Skin epidermis (tissue), 12 donors: ENCODE measurements around the gene DR1.

Experiments used
- H3K27ac ChIP-seq, 21 experiments: fragments of 200-600 bp; sonication (generic) in 11 of 21; one replicate each; pipeline ENCODE4 v1.5.0; 2020; ENCODE audit warnings: mild to moderate bottlenecking in 3 of 21, inconsistent platforms in 2 of 21, moderate library complexity in 2 of 21
- H3K4me3 ChIP-seq, 7 experiments: fragments of 200-600 bp; sonication (generic) in 2 of 7; one replicate each; pipeline ENCODE4 v1.5.0; 2020; ENCODE audit warnings: inconsistent platforms in 2 of 7, mild to moderate bottlenecking in 2 of 7, moderate library complexity in 1 of 7

The DR1 gene

DNA sequence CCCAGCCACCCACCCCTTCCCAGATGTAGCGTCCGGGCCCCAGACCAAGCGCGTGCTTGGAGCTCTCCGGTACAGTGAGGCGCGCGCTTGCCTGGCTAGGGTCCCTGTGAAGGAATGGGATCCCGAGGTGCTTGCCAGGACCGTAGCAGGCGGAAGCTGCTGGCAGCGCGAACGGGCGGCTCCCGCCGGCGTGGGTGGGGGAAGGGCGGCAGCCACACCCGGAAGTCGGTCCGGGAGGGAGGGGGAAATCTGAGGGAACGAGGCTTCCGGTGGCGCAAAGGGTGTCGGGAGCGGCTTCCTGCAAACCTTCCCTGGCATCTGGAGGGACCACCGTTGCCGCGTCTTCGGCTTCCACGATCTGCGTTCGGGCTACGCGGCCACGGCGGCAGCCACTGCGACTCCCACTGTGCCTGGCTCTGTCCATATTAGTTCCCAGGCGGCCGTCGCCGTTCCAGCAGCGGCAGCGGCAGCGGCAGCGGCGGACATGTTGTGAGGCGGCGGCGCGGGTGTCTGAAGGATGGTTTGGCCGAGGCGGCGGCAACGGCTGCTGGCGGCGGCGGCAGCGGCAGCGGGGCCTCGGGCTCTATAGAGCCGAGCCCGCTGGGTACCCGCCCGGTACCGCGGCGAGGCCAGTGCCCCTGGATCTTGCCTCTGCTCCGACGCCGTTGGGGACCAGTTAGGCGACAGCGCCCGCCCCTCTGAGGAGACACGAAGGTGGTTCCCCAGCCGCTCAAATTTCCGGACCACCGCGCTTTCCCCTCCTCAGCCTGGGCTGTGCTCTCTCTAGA is at the start of gene DR1:
TSS of gene DR1 (plus strand) at position 275 of the 788 bp plus-strand sequence. CDS start 739 bp downstream, outside the sequence.
- H3K27ac ChIP-seq = peak within 1 kb of the TSS; percentile 74 to 100 (median 97)
- H3K4me3 ChIP-seq = peak within 1 kb of the TSS; percentile 72 to 98 (median 91)

DNA sequence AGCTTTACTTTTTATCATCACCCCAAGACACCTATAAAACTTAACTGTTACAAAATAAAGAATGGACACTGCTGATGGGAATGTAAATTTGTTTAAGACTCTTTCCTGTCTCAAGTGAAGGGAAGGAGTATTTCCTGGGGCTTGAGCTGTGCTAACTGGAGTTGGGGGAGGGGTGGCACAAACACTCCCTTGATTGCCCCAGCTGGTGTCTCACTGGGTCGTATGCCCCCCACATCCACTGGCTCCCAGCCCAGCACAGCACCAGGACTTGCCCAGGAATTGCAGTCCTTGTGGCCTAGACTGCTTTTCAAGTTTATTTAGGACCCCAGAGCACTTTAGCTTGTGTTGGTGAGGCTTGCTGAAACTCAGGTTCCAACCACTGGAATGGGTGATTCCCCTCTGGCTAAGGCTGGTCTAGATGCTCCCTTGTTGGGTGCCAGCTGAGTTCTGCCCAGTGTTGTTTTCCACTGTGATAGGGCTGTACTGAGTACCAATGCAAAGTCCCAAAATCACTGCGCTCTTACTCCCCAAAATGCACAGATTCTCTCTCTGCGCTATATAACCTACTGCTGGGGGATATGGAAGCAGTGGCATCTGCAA is 49.1 kb upstream of the DR1 start:
- no peak overlapping the region for H3K4me3 ChIP-seq
- no peak overlapping the region for H3K27ac ChIP-seq

DNA sequence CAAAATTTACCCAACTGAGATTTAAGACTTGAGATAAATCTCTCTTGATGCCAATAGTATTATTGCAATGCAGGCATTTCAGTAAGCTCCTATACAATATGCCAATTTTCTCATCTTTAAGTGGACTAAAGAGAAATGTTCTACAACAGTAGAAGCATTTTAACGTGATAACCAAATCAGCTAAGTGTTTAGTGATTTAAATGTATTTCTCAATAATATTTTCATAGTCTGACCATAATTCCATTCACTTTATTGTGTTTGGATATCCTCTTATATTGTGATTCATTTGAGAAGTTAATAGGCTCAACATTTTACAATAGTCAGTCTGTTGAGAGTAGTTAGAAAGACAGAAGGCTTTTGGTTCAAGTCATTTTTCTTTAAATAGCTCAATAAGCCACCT is 44.6 kb upstream of the DR1 start:
- H3K27ac ChIP-seq = no peak overlapping the region
- no peak overlapping the region for H3K4me3 ChIP-seq

DNA sequence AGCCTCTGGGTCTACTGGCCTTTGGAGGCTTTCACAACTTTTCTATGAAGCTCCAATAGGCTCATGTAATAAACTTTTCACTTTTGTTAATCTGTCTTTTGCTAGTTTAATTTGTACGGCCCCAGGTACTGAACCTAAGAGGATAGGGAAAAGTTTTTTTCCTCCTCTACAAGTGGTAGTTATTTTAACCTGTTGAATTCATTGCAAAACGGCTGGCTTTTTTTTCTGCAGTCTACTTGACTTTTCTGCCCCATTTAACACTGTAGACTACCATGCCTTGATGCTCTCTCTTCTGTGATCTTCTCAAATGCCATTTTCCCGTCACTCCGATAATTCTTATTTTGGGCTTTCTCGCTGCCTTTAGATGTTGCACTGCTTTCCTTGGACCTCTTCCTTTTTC is 43.6 kb upstream of the DR1 start:
- Histone ChIP-seq H3K4me3 (no peak overlapping the region), H3K27ac (no peak overlapping the region)

DNA sequence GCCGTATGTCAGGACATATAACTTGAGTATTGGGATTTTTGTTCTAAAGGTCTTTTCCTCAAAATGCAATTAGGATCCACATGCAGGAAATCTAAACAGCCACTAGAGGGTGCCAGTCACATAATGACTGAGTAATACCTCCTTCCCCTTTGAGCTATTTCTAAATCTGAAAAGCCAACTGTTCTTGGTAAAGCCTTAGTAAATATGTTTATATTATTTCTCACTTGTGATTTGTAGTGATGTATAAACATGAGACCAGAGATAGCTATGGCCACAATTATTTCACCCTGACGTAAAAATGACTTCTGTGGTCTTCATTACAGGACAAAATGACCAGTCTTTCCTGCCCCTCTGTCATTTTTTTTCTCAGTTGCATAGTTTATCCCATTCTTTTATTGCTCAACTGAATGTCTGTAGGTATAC is 41.0 kb upstream of the DR1 start:
- no peak overlapping the region for H3K27ac ChIP-seq
- H3K4me3 ChIP-seq = no peak overlapping the region

DNA sequence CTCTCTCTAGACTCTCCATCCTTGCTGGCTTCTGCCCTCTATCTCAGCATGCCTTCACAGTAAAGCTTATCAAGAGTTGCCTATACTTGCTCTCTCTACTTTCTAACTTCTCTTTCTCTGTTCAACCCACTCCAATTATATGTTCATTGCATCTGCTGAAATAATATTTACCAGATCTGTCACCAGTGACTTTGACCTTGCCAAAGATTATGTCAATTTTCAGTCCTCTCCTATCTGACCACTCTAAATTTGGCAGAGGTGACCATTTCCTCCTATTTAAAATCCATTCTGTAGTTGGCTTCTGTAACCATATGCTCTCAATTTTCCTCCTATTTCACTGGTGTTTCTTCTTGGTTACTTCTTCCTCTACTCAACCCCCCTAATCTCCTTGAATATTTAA is 38.8 kb upstream of the DR1 start:
- Histone ChIP-seq H3K4me3 (no peak overlapping the region), H3K27ac (no peak overlapping the region)

DNA sequence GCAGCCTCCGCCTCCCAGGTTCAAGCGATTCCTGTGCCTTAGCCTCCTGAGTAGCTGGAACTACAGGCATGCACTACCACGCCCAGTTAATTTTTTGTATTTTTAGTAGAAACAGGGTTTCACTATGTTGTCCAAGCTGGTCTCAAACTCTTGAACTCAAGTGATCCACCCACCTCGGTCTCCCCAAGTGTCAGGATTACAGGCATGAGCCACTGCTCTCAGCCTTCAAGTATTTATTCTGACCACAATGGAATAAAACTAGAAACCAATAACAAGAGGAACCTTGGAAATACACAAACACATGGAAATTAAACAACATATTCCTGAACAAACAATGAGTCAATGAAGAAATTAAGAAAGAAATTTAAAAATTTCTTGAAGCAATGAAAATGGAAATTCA is 32.7 kb upstream of the DR1 start:
- Histone ChIP-seq H3K4me3 (no peak overlapping the region), H3K27ac (no peak overlapping the region)

DNA sequence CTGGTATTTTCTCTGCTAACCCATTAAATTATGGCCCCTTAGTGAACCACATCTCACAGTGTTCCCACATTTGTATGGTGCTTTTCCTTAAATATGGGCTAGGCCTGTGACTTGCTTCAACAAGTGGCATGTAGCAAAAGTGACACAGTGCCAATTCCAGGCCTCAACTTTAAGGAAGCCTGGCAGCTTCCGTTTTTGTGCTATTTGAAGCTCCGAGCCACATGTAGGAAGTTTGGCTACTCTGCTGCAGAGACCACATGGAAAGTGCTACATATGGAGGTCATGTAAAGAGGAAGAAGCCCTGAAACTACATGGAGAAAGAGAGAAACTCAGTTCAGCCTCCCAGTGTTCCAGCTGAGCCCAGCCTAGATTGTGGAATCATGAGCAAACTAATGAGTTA is 28.5 kb upstream of the DR1 start:
- H3K27ac ChIP-seq = peak overlapping the region in 1 of 21 experiments; percentile 26
- H3K4me3 ChIP-seq = no peak overlapping the region

DNA sequence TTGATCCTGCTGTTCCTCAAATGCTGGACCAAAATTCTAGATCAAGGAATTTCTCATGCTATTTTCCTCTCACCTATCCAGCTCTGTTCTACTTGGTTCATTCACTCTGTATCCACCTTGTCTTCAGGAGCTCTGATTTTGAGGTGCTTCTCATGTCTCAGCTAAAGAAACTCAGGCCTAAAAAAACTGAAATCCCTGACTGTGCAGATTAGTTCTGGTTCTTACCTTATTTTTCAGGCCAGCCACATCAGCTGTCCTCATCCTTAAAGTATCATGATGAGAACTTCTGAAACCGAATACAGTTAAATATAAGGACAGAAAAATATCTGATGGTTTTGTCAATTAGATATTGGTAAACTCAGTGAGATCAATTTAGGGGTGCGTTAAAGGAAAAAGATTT is 27.8 kb upstream of the DR1 start:
- peak overlapping the region in 1 of 21 experiments; percentile 26 for H3K27ac ChIP-seq
- no peak overlapping the region for H3K4me3 ChIP-seq

DNA sequence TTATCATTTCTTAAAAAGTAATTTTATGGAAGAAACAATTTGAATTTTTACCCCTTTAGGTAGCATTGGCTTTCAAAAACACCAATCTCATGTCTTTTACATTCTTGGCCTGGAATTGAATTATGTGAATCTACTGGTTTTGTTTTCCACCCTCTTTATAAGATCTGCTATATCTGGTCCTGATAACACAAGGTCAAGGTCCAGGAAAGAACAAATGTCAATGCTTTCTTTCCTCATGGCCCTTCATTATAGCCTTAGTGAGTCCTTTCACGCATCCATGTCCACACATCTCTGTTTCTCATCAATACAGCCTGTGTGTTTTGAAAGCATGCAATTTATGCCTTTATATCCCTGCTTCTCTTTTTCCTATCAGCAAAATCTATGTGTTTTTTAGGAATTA is 24.0 kb upstream of the DR1 start:
- peak overlapping the region in 1 of 21 experiments; percentile 53 for H3K27ac ChIP-seq

DNA sequence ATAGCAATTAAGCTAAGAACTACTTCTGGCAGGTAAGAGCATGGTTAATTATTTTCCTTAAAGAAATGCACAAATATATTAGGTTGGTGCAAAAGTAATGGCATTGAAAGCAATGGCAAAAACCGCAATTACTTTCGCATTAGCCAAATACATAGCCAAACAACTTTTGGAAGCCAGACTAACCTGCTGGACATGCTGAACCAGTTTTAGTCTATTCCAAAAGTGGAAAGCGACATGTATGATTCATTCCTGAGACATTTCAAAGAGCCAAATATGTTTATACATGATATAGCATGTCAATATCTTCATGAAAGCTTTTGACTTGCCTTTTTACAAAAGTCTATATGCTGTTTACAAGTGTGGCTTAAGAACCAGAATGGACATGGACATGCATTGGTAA is 23.4 kb upstream of the DR1 start:
- H3K27ac ChIP-seq = peak overlapping the region in 11 of 21 experiments; percentile 13 to 80 (median 62)

More for the DNA sequence above, 24.0 kb upstream of the DR1 start:
- H3K4me3 ChIP-seq = no peak overlapping the region

DNA sequence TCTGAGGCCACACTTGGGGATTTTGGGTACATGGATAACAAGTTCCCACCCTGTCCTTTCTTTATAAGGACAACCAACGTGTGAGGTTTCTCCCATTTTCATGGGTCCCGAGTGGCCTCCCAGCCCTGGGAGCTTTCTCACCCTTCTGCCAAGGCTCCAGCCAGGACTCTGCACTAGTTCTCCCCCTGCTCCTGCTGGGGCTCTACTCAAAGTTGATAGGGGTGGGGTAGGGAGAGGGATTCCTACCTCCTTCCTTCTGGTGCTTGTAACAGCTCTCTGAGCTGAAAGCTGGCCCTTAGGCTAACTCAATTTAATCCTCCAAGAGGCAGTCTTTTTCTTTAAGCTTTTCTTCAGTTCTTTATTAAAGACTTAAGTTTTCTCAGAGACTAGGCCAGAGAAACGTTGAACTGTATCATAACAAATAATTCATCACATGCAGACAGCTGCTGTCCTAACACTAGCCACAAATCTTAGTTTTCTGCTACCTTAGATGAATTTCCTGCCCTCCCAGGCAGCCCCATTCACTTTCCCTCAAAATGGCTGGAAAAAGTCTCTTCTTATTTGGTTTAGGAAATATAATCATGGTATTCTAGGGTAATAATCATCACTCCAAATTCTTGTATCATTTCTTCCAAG is 22.4 kb upstream of the DR1 start:
- Histone ChIP-seq H3K4me3 (no peak overlapping the region), H3K27ac (peak overlapping the region in 11 of 21 experiments; percentile 13 to 80 (median 62))

More for the DNA sequence above, 23.4 kb upstream of the DR1 start:
- H3K4me3 ChIP-seq = peak overlapping the region in 1 of 7 experiments; percentile 8

DNA sequence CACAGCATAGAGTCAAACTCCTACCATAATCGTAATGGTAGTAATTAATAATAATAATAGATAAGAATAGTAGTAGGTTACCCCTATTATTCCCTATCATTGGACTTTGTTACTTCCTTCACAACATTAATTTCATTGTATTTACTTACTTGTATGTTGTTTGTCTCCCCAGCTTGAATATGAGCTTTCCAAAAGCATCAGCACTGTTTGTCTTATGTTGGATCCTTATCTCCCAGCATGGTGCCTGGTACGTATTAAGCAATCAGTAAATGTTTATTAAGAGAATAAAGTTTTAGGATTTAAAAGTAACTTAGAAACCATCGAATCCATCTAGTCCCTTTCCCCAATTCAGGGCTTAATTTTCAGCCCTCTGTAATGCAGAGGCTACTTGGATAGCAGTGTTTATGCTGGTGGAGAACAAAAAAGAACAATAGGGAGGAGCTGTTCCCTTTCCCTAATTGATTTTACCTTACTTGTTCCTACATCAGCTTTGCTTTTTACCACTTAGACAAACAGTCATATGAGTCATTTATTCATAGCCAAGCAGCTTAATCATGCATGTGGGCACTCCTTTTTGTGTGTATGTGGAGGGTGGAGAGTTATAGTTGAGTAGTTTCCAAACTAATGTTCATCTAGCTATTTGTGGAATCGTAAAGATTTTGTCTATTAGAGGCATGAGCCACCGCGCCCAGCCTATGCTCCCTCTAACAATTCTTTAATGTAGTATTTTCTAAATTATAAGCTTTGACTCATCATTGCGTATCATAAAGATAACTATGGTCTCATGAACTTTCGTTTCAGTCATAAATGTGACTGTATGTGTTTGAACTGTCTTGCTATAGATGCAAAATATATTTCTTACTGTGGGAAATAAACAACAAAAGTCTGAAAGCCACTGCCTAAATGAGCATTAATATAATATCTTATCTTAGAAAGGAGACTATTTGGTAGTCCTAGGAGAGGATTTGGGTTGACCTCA is 20.9 kb upstream of the DR1 start:
- H3K27ac ChIP-seq = peak overlapping the region in 14 of 21 experiments; percentile 23 to 76 (median 46)
- H3K4me3 ChIP-seq = no peak overlapping the region

DNA sequence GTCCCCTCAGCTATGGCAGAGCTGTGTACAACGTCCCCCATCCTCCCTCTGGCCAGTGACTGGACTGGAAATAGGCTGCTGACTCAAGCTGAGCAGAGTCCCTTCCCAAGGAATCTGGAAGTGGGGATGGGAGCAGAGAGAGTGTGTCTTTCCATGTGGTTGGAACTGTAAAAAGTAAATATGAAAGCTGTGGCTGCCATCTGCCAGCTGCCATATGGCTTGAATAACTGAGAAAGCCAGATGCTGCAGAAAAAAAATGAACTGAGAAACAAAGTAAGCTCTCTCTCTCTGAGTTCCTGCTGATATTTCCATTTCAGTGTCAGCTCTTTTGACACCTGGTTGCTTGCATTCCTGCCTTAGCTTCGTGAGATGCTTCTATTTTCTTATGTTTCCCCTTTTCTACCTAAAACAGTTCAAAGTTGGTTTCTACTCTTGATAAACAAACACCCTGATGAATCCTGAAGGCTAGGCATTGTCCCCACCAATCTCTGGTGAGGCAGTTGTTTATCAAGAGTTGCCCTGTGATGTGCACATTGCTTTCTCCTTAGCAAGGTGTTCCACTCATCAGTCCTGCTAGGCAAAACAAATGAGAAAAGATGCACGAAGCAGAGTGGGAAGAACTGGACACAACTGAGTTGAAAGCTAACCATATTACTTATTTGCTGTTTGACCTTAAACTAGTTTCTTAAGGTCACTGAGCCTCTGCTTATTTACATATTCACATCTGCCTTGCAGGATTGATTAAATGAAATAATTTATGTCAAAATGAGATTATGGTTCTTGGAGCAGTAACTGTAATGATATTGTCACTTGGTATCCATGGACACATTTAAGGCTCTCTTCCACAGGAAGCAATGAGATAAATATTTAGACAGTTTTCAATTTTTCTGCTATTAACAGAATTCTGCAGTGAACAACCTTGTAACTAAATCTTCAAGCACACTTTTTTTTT is 16.6 kb upstream of the DR1 start:
- peak overlapping the region in 1 of 21 experiments; percentile 37 for H3K27ac ChIP-seq
- no peak overlapping the region for H3K4me3 ChIP-seq

DNA sequence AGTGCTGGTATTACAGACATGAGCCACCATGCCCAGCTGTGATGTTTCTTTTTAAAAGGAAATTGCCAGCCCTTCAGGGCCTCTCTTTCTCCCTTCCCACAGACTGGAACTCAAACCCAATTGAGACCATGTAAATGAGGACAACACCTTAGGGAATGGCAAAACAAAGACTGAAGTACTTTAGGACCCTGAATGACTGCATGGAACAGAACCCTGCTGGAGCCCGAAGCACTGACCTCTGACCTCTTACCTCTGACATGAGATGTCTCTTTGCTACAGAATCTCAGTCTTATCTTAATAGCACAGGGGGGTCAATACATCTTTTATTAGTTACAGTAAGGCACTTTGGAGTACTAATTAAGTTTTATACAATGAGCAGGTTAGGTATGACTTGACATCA is 15.5 kb upstream of the DR1 start:
- Histone ChIP-seq H3K4me3 (no peak overlapping the region), H3K27ac (no peak overlapping the region)

DNA sequence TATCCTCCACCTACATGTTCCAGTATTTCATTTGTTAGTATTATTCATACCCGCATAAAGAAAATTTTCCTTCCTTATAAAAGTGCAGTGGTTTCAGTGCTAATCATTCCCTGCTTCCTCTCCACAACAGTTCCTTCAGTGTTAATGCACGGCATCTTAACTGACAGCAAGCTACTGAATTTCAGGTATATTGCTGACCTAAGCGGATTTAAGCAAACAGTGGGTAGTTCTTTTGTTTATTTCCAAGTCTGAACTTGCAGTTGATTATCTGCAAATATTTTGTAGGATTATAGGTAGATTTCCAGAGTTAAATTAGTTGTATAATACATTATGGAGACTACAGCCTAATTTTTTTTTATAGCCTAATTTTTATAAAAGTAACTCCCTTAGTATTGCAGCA is 15.1 kb upstream of the DR1 start:
- Histone ChIP-seq H3K27ac (no peak overlapping the region), H3K4me3 (no peak overlapping the region)

DNA sequence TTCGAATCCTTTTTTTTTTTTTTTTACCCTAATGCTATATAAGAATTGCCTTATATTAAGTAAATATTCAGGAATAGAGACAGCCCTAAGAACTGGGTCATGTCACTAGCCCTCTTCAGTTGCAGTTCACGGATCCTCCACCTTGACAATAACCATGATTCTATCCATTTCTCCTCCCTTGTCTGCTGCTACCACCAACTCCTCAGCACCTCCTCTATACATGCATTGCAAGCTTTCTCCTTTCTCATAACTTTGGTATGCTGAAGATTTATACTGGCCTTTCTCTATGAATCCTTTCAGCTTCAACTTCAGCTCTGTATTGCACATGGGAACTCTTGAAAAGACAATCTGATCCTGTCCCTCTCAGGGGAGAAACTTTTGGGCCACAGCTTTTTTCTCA is 14.3 kb upstream of the DR1 start:
- no peak overlapping the region for H3K4me3 ChIP-seq
- no peak overlapping the region for H3K27ac ChIP-seq

DNA sequence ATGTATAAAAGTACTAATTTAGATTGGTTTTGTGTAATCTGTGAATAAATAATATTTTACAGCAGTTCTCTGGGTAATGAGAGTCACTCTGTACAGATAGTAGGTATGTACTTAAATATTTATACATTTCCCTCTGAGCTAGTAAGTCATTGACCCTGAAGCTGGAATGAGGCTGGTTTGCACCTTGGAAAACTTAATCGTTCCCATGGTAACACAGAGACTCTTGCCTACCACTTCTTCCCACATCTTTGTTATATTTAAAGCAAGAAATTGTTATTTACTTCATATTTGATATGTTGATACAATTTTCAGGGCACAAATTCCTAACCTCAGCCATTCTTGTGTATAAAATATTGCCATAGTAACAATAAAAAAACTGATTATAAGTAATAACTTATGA is 13.3 kb upstream of the DR1 start:
- Histone ChIP-seq H3K27ac (no peak overlapping the region), H3K4me3 (no peak overlapping the region)
